K562 (cell line): ENCODE data around the gene DLST. TPM values are rescaled to one million over a fixed set of nuclear protein-coding genes. Genes with fewer than 3 reads are reported as not detected.
A peak's percentile ranks its signal among the peaks of the same experiment; 100 is the strongest.

Experiments used
- ATAC-seq: fragments of 200-7000 bp; cut with Tn5 transposase; 3 replicates; pipeline ENCODE4 v1.9.1; 2020; ENCODE audit warnings: moderate library complexity
- BruUV-seq: library from RNA; stranded (reverse); fragments of 400-500 nt; replicated peaks from 2 replicates; lab custom pipeline; 2021; lab: Mats Ljungman, UMichigan
- CTCF ChIA-PET: fragments of 300-600 bp; formaldehyde crosslinking; extraction: SDS; loops from one replicate; lab custom pipeline; 2021; ENCODE audit warnings: low intra/inter-chr PET ratio; lab: Yijun Ruan, JAX
- POLR2A ChIA-PET: fragments of 300-600, 350-650 bp; sonication (Branson Sonifier 250); formaldehyde crosslinking; extraction: SDS; loops from one replicate; lab custom pipeline; 2021; ENCODE audit warnings: antibody characterized with exemption, inconsistent platforms; lab: Yijun Ruan, JAX
- DNase-seq, 4 experiments: peaks; one replicate each; pipeline versions ENCODE4 v3.0.0 to v3.0.0-alpha.2; 2011 to 2018; ENCODE audit warnings: low spot score in 3 of 4, mixed read lengths in 3 of 4; ENCODE audit errors: extremely low read depth in 1 of 4
- FAIRE-seq: peaks from 2 replicates; lab custom pipeline; 2011; peaks lifted over from hg19 to GRCh38; lab: Jason Lieb, UNC
- H2AFZ ChIP-seq: 2 replicates; pipeline ENCODE4 v1.6.0; 2011; ENCODE audit warnings: low read depth, low read length, control low read depth, inconsistent platforms
- H3K27ac ChIP-seq: fragments of 200-600 bp; 3 replicates; pipeline ENCODE4 v1.8.0; 2011; ENCODE audit warnings: low read depth, mild to moderate bottlenecking, control low read depth, inconsistent platforms, low read length, moderate library complexity, mixed read lengths; ENCODE audit errors: extremely low read depth
- H3K27me3 ChIP-seq, 2 experiments: fragments of 300-600 bp in 1 of 2; 2 replicates in 1 of 2; 3 replicates in 1 of 2; pipeline versions ENCODE4 v1.6.0 to v1.8.0; 2011; ENCODE audit warnings: inconsistent platforms in 2 of 2, low read length in 2 of 2, mild to moderate bottlenecking in 1 of 2, mixed read lengths in 1 of 2, moderate library complexity in 1 of 2; ENCODE audit not compliant: control insufficient read depth in 2 of 2, insufficient read depth in 2 of 2
- H3K36me3 ChIP-seq: fragments of 300-600 bp; 3 replicates; pipeline ENCODE4 v1.8.0; 2011; ENCODE audit warnings: mild to moderate bottlenecking, low read length, inconsistent platforms; ENCODE audit not compliant: control insufficient read depth, insufficient read depth
- H3K4me1 ChIP-seq, 2 experiments: fragments of 200-600 bp in 1 of 2; replicated peaks in 1 of 2; 2 replicates in 1 of 2; 3 replicates in 1 of 2; pipeline versions ENCODE4 v1.5.1 to v1.8.0; 2011; ENCODE audit warnings: inconsistent platforms in 2 of 2, low read length in 2 of 2, mild to moderate bottlenecking in 1 of 2, mixed read lengths in 1 of 2, moderate library complexity in 1 of 2; ENCODE audit not compliant: control insufficient read depth in 2 of 2, insufficient read depth in 2 of 2
- H3K4me2 ChIP-seq: 2 replicates; pipeline ENCODE4 v1.6.1; 2011; ENCODE audit warnings: low read length, control low read depth, inconsistent platforms, mixed read lengths; ENCODE audit not compliant: insufficient read depth
- H3K4me3 ChIP-seq: fragments of 200-600 bp; sonication (generic), shearing (Covaris generic); 2 replicates; pipeline ENCODE4 v1.5.1; 2016; ENCODE audit warnings: control low read depth, inconsistent platforms
- H3K79me2 ChIP-seq: fragments of 200-600 bp; 3 replicates; pipeline ENCODE4 v1.8.0; 2011; ENCODE audit warnings: low read length, inconsistent platforms; ENCODE audit not compliant: control insufficient read depth, insufficient read depth
- H3K9ac ChIP-seq, 2 experiments: 2 replicates each; pipeline versions ENCODE4 v1.6.0 to v1.6.1; 2011; ENCODE audit warnings: low read depth in 2 of 2, low read length in 2 of 2, control low read depth in 1 of 2, inconsistent platforms in 1 of 2, mild to moderate bottlenecking in 1 of 2, mixed read lengths in 1 of 2; ENCODE audit not compliant: insufficient read depth in 1 of 2
- H3K9me1 ChIP-seq: one replicate; pipeline ENCODE4 v1.6.0; 2011; ENCODE audit warnings: inconsistent platforms, mild to moderate bottlenecking, low read length, moderate library complexity; ENCODE audit not compliant: control insufficient read depth, insufficient read depth
- H3K9me3 ChIP-seq: replicated peaks from 2 replicates; pipeline ENCODE4 v1.5.1; 2011; ENCODE audit warnings: low read depth, low read length, inconsistent platforms; ENCODE audit not compliant: control insufficient read depth, insufficient read depth
- H4K20me1 ChIP-seq: replicated peaks from 2 replicates; pipeline ENCODE4 v1.6.1; 2011; ENCODE audit warnings: low read length, inconsistent platforms, mixed read lengths; ENCODE audit not compliant: control insufficient read depth, insufficient read depth
- DMBX1 ChIP-seq: fragments of 250-450 bp; sonication (Bioruptor Pico); IDR thresholded peaks from 2 replicates; pipeline ENCODE4 v1.8.0; 2022; ENCODE audit warnings: inconsistent platforms, mild to moderate bottlenecking, moderate library complexity, borderline replicate concordance
- EHMT2 ChIP-seq: fragments of 450-650 bp; IDR thresholded peaks from 2 replicates; pipeline ENCODE4 v1.6.1; 2018; ENCODE audit warnings: antibody characterized with exemption
- HLTF ChIP-seq: fragments of 450-650 bp; IDR thresholded peaks from 2 replicates; pipeline ENCODE4 v1.6.1; 2016
- IFI16 ChIP-seq: fragments of 250-450 bp; sonication (Bioruptor Pico); IDR thresholded peaks from 2 replicates; pipeline ENCODE4 v2.1.2; 2022; ENCODE audit warnings: mild to moderate bottlenecking, inconsistent platforms
- NCOR1 ChIP-seq: fragments of 450-650 bp; IDR thresholded peaks from 2 replicates; pipeline ENCODE4 v1.6.1; 2016; ENCODE audit warnings: mild to moderate bottlenecking, moderate library complexity
- POLR2A ChIP-seq: fragments of 450-650 bp; conservative IDR thresholded peaks from 2 replicates; pipeline ENCODE4 v1.6.1; 2016
- PURB ChIP-seq: sonication (generic); formaldehyde crosslinking; IDR thresholded peaks from 2 replicates; pipeline ENCODE4 v1.9.0; 2021; ENCODE audit warnings: low read depth, mild to moderate bottlenecking, missing genetic modification reagents
- RBM25 ChIP-seq: fragments of 200-400 bp; formaldehyde crosslinking; IDR thresholded peaks from 2 replicates; pipeline ENCODE4 v1.6.1; 2018; ENCODE audit warnings: low read length, low read depth, moderate library complexity; ENCODE audit not compliant: severe bottlenecking
- ZC3H11A ChIP-seq: IDR thresholded peaks from 2 replicates; pipeline ENCODE4 v1.6.1; 2012; ENCODE audit warnings: low read depth, low read length, improper control_type of control experiment
- ZNF764 ChIP-seq: fragments of 250-450 bp; sonication (Bioruptor Pico); IDR thresholded peaks from 2 replicates; pipeline ENCODE4 v1.4.0; 2020; ENCODE audit warnings: low read depth, mild to moderate bottlenecking, moderate library complexity
- WGBS: fragments of 100-300 bp; shearing (Covaris generic); methylation state at CpG from one replicate; pipeline ENCODE4 v1.1.6; 2016; ENCODE audit warnings: low coverage, mixed read lengths; ENCODE audit not compliant: insufficient coverage; ENCODE audit errors: missing lambda C conversion rate; 5-methylcytosine and 5-hydroxymethylcytosine counted together
- in situ Hi-C: fragments of 300-500 bp; cut with MboI; formaldehyde crosslinking; loops from 4 replicates; pipeline ENCODE4 v1.15.0; 2018; ENCODE audit warnings: inconsistent platforms, mixed read lengths
- intact Hi-C: fragments of 100-400 bp; cut with micrococcal nuclease; formaldehyde crosslinking; loops from 2 replicates; pipeline ENCODE4 v1.14.2; 2022
- polyA plus RNA-seq, 8 experiments: library from polyadenylated mRNA; depleted of rRNA in 4 of 8; stranded (reverse) in 5 of 8; unstranded in 3 of 8; fragments of >200 nt; fragmentation: Nextera tagmentation in 2 of 8; fragmentation: Illumina TruSeq in 1 of 8; extraction: Ambion mirVana in 2 of 8; extraction: Trizol in 1 of 8; gene quantifications; 2 replicates each; pipeline versions ENCODE4 v1.2.1 to v1.2.3, GENCODE V29; 2011 to 2014; ENCODE audit warnings: inconsistent platforms in 1 of 8, missing spikeins in 1 of 8
- total RNA-seq, 7 experiments: library from RNA; depleted of rRNA in 6 of 7; stranded (reverse); fragments of >200 nt in 6 of 7; fragmentation: Illumina TruSeq in 2 of 7; extraction: Trizol in 2 of 7; gene quantifications; 2 replicates each; pipeline versions ENCODE4 v1.2.1 to v1.2.3, GENCODE V29; 2011 to 2021; ENCODE audit warnings: low replicate concordance in 1 of 7
- TF ChIP-seq, protein P1 (sequence below): fragments of 250-450 bp; sonication (Bioruptor Pico); IDR thresholded peaks from 2 replicates; pipeline ENCODE4 v1.5.0; 2021; ENCODE audit warnings: mild to moderate bottlenecking, moderate library complexity

The DLST gene
- total and polyA plus RNA-seq, 9 of the 15 experiments (the other 6 are each of a cell fraction or from before 2014, with no cell fraction given), result 3.0 to 73.7 (median 45.4) TPM

DNA sequence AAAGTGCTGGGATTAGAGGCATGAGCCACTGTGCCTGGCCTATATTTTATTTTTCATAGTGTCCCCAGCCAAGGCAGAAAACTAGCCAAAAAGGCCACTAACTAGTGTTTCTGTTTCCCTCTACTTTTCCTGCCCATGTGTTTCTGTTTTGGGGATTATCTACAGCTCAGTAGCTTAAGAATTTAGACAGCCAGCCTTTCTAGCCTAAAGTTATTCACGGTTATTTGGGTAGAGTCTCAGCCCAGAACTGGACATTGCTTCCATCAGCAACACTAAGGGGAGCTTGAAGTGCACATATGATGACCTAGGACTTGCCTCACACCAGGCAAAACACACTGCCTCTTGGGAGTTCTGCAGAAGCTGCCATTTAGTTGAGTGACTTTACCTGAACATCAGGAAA is 23.7 kb upstream of the DLST start:
- in situ Hi-C loops, result no loop called here
- Histone ChIP-seq H3K9me1 (no peaks in the 10 kb centered on the region), H3K4me3 (no peak overlapping the region), H3K36me3 (no peaks in the 10 kb centered on the region), H2AFZ (no peak overlapping the region), H3K9me3 (no peaks in the 10 kb centered on the region), H3K4me2 (no peak overlapping the region), H3K27ac (no peak overlapping the region), H3K27me3 (no peaks in the 10 kb centered on the region), H3K9ac (no peak overlapping the region), H3K4me1 (peaks cover 6 to 13% of the 10 kb centered on the region in 2 experiments; a peak in 4 of 5 replicates), H4K20me1 (no peaks in the 10 kb centered on the region; the same call in 1 of the 2 replicates), H3K79me2 (no peaks in the 10 kb centered on the region)
- no peak for TF ChIP-seq IFI16 (CRISPR knock-in tag)
- no peak for TF ChIP-seq HLTF
- no peak for TF ChIP-seq ZC3H11A
- TF ChIP-seq PURB, result no peak
- no peak for ATAC-seq
- DNase-seq, result no peak
- CTCF ChIA-PET, result no interaction called here
- no peak for FAIRE-seq
- POLR2A ChIA-PET, result no interaction called here
- BruUV-seq, result no TSS peak
- intact Hi-C loops, result no loop called here
- WGBS, result 14% methylated on average over 1 of the region's 1 CpG

DNA sequence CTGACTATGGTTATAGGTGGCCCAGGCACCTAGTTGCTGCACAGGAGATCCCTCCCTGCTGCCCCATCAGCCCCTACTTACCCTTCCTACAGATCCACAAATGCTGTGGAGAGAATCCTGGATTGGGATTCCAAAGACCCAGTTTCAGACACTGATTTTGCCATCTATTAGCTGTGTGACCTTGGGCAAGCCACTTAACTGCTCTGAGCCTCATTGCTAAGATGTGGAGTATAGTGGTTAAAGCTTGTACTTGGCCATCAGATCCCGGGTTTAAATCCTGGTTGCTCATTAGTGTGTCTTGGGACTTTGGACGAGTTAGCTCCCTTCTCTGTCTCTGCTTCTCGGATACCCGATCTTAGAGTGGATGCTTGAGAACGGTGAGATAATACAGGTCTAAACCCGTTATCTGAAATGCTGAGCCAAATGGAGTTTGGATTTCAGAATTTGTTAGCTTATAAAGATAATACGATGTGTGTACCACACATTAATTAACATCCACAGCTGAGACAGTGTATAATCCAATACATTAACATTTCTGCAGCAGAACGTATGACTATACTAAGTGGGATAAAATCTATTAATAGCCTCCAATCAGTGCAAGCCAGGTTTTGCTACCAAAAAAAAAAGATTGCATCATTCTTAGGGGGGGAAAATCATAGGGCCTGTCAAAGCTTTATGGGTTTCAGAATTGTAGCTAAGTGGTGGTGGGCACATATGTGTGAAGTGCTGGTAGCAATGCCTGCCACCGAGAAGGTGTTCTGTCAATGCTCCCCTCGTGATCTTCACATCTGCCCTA is 21.8 kb upstream of the DLST start:
- BruUV-seq, result no TSS peak
- no peak overlapping the region for H3K27ac ChIP-seq
- ATAC-seq (no peak), FAIRE-seq (no peak), DNase-seq (no peak)
- POLR2A ChIA-PET, result interaction anchor here (0.7 kb wide), 1 partner anchor 423 kb away, joined by 3 read pairs; no protein-coding TSS in a partner anchor
- H2AFZ ChIP-seq, result no peak overlapping the region
- CTCF ChIA-PET, result interaction anchor here (0.6 to 2.1 kb wide), 4 partner anchors 45 to 522 kb away, joined by 3 to 23 read pairs (median 11); no protein-coding TSS in a partner anchor
- H3K9me3 ChIP-seq, result no peaks in the 10 kb centered on the region
- no peak overlapping the region for H3K4me3 ChIP-seq
- no peaks in the 10 kb centered on the region for H3K79me2 ChIP-seq
- 14% methylated on average over 9 of the region's 10 CpGs for WGBS
- H3K9ac ChIP-seq, result no peak overlapping the region
- intact Hi-C loops, result loop anchor here (5.0 kb wide), 1 partner anchor 437 kb away; no protein-coding TSS in a partner anchor
- H4K20me1 ChIP-seq, result no peaks in the 10 kb centered on the region; the same call in 1 of the 2 replicates
- no peaks in the 10 kb centered on the region for H3K9me1 ChIP-seq
- peaks cover 0 to 4% of the 10 kb centered on the region in 2 experiments; a peak in 2 of 5 replicates for H3K4me1 ChIP-seq
- H3K36me3 ChIP-seq, result no peaks in the 10 kb centered on the region
- in situ Hi-C loops, result loop anchor here (5.0 to 10.0 kb wide), 2 partner anchors 42 to 445 kb away; no protein-coding TSS in a partner anchor
- H3K27me3 ChIP-seq, result no peaks in the 10 kb centered on the region
- H3K4me2 ChIP-seq, result no peak overlapping the region
- no peak for TF ChIP-seq EHMT2
- TF ChIP-seq NCOR1, result no peak
- no peak for TF ChIP-seq POLR2A
- TF ChIP-seq RBM25, result peak; percentile 75
- TF ChIP-seq DMBX1 (CRISPR knock-in tag), result no peak
- TF ChIP-seq, protein P1, sequence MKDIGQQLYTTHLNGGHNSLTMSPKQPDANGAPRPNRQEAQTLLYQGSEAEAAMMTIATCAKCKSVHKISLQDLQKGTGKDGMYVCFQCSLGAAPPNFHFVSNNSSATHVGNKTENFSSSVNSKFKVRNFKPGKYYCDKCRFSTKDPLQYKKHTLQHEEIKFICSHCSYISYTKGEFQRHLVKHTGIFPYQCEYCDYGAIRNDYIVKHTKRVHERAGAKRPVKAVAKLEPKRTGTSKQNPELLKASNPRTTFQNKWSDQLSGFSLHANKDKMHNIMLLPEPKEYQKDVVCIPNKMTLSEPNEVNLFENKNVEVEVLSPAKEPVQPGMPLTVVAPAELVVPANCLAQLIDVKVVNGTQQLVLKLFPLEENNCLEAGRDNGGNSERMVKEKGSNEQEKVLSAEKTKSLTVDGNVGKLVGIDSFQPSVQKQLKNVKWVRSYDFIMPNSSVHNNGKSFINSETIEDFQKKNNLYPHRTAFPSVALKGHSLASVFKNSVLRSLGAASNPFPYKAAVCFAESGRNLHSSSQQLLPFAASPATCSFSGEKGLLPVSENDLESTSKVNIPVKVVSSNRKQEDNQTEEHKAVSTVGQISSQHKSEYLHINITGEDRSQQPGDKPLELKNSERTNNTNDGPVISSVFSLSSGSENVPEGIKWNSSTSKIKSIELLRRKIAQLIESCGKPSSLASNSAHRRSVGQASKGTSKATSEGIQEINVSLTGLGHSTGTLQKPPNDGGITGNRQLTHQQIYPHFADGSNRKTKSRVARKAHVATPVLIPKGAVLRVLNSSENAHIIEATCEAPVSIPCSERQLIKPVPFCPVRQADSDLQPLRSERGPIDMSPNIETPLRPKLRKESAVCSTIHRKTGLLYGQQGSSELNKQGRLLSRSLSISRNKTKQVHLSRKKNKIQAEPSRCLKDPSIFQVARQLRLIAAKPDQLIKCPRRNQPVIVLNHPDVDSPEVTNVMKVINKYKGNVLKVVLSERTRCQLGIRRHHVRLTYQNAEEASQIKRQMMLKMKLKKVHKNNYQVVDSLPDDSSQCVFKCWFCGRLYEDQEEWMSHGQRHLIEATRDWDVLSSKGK, result no peak
- TF ChIP-seq ZNF764, result no peak
